ENCODE data around the gene COL28A1. TPM values are rescaled to one million over a fixed set of nuclear protein-coding genes. Genes with fewer than 3 reads are reported as not detected.

The COL28A1 gene
- total RNA-seq, 1 donor from 2014 or later = 0.60 TPM

DNA sequence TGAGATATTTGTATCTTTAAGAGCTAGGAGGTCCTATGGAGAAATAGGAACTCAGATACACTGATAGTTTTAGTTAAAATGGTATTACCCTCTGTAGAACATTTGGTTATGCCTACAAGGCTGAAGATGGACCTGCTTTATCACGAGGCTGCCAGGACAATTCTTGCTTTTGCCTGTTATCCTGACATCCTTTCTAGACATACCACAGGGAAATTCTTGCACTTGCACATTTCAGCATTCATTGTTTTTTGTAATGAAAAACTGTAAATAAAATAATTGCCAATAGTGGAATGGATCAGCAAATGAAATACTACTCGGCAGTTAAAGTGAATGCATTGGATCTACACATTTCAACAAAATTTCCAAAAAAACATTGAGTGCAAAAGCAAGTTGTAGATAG is 9.7 kb downstream of the COL28A1 start:
- Histone ChIP-seq H3K27me3 (no peaks in the 10 kb centered on the region), H3K4me2 (no peak overlapping the region), H3K27ac (no peak overlapping the region), H3F3A (ENCODE audit: low read depth) (no peaks in the 10 kb centered on the region), H3K9me3 (ENCODE audit: low read depth) (no peaks in the 10 kb centered on the region), H3K36me3 (no peaks in the 10 kb centered on the region), H3K4me3 (no peak overlapping the region), H3K9ac (no peak overlapping the region), H2AFZ (replicated peaks) (no peak overlapping the region), H3K79me2 (ENCODE audit: low read depth) (no peaks in the 10 kb centered on the region), H3K4me1 (peaks cover 13% of the 10 kb centered on the region), H4K20me1 (ENCODE audit: low read depth) (no peaks in the 10 kb centered on the region)
- H3K36me3 Mint-ChIP-seq = no peaks in the 10 kb centered on the region
- no peaks in the 10 kb centered on the region for H3K27me3 Mint-ChIP-seq (ENCODE audit: insufficient read depth, low read depth)
- H3K4me3 Mint-ChIP-seq = no peak overlapping the region
- H3K9me3 Mint-ChIP-seq = no peaks in the 10 kb centered on the region
- TF ChIP-seq, protein P1, sequence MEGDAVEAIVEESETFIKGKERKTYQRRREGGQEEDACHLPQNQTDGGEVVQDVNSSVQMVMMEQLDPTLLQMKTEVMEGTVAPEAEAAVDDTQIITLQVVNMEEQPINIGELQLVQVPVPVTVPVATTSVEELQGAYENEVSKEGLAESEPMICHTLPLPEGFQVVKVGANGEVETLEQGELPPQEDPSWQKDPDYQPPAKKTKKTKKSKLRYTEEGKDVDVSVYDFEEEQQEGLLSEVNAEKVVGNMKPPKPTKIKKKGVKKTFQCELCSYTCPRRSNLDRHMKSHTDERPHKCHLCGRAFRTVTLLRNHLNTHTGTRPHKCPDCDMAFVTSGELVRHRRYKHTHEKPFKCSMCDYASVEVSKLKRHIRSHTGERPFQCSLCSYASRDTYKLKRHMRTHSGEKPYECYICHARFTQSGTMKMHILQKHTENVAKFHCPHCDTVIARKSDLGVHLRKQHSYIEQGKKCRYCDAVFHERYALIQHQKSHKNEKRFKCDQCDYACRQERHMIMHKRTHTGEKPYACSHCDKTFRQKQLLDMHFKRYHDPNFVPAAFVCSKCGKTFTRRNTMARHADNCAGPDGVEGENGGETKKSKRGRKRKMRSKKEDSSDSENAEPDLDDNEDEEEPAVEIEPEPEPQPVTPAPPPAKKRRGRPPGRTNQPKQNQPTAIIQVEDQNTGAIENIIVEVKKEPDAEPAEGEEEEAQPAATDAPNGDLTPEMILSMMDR (IDR thresholded peaks at IDR 0.05) = no peak
- TF ChIP-seq EZH2phosphoT487 (IDR thresholded peaks at IDR 0.05) (no peak), EZH2 (IDR thresholded peaks at IDR 0.05) (no peak)
- no peak overlapping the region for H3K27ac Mint-ChIP-seq
- H3K4me1 Mint-ChIP-seq = peaks cover 3% of the 10 kb centered on the region
- DNase-seq (ENCODE audit: low spot score) = no peak

DNA sequence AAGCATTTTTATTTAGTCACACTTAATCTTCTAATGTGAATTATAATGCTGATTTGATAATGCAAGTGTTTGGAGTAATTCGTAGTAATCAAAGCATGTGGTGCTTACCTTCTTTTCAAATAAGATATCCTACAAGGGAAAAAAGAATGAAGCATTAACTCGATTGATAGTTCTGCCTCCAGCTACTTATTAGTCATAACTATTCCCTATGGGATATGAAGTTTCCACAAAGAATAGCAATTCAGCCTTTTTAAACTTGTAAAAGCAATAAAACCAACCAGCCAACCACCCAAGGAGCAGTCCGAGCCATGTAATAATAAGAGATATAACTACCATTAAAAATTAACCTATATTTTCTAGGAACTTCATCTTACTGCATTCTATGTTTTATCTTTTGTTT is 11.6 kb downstream of the COL28A1 start:
- Mint-ChIP-seq H3K4me3 (no peak overlapping the region), H3K9me3 (no peaks in the 10 kb centered on the region), H3K27ac (no peak overlapping the region), H3K27me3 (ENCODE audit: insufficient read depth, low read depth) (no peaks in the 10 kb centered on the region), H3K4me1 (no peaks in the 10 kb centered on the region), H3K36me3 (no peaks in the 10 kb centered on the region)
- H3F3A ChIP-seq (ENCODE audit: low read depth) = no peaks in the 10 kb centered on the region
- no peaks in the 10 kb centered on the region for H3K4me1 ChIP-seq
- no peaks in the 10 kb centered on the region for H3K9me3 ChIP-seq (ENCODE audit: low read depth)
- H2AFZ ChIP-seq (replicated peaks) = no peak overlapping the region
- H3K4me2 ChIP-seq = no peak overlapping the region
- no peak overlapping the region for H3K4me3 ChIP-seq
- H4K20me1 ChIP-seq (ENCODE audit: low read depth) = no peaks in the 10 kb centered on the region
- DNase-seq (ENCODE audit: low spot score) = no peak
- H3K27me3 ChIP-seq = no peaks in the 10 kb centered on the region
- no peak overlapping the region for H3K9ac ChIP-seq
- no peaks in the 10 kb centered on the region for H3K36me3 ChIP-seq
- TF ChIP-seq, protein P1 (IDR thresholded peaks at IDR 0.05) = no peak
- TF ChIP-seq EZH2phosphoT487 (IDR thresholded peaks at IDR 0.05) = no peak
- no peaks in the 10 kb centered on the region for H3K79me2 ChIP-seq (ENCODE audit: low read depth)
- H3K27ac ChIP-seq = no peak overlapping the region

DNA sequence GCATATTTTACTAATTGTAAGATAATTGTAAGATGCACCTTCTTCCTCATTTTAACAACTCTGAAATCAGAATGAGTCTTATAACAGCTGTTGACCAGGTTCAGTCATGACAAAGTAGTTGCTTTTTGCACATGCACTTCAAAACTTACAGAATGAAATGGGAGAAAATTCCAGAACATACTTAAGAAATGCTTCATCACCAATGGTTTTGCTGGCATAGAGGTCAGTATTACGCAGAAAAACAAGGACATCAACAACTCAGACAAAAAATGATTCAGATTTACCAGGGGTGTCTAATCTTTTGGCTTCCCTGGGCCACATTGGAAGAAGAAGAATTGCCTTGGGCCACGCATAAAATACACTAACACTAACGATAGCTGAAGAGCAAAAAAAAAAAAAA is 13.3 kb downstream of the COL28A1 start:
- Histone ChIP-seq H3K4me1 (no peaks in the 10 kb centered on the region), H3K79me2 (ENCODE audit: low read depth) (no peaks in the 10 kb centered on the region), H3K36me3 (no peaks in the 10 kb centered on the region), H3K4me3 (no peak overlapping the region), H3K27ac (no peak overlapping the region), H4K20me1 (ENCODE audit: low read depth) (no peaks in the 10 kb centered on the region), H3K4me2 (no peak overlapping the region), H3F3A (ENCODE audit: low read depth) (no peaks in the 10 kb centered on the region), H2AFZ (replicated peaks) (no peak overlapping the region), H3K9ac (no peak overlapping the region), H3K9me3 (ENCODE audit: low read depth) (no peaks in the 10 kb centered on the region), H3K27me3 (no peaks in the 10 kb centered on the region)
- Mint-ChIP-seq H3K27ac (no peak overlapping the region), H3K36me3 (no peaks in the 10 kb centered on the region), H3K4me1 (no peaks in the 10 kb centered on the region), H3K27me3 (ENCODE audit: insufficient read depth, low read depth) (no peaks in the 10 kb centered on the region), H3K9me3 (no peaks in the 10 kb centered on the region), H3K4me3 (no peak overlapping the region)
- TF ChIP-seq, protein P1 (IDR thresholded peaks at IDR 0.05) = no peak
- no peak for TF ChIP-seq EZH2 (IDR thresholded peaks at IDR 0.05)
- no peak for TF ChIP-seq EZH2phosphoT487 (IDR thresholded peaks at IDR 0.05)
- no peak for DNase-seq (ENCODE audit: low spot score)

DNA sequence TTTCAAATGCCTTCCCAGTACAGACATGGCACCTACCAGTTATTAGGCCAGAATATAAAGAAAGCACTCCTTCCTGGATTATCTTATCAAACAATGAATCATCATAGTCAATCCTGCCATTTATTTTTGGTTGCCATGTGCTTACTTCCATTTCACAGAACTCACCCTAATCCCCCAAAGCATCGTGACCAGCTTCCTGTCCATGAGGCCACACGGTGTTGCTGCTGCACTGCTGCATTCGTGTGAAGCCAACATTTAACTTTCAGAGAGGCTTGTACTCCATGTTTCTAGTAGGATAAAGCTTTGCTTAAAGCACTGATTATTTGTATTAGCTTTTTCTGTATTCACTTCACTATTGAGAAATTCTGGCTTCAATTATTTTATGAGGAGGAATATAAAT is 14.4 kb downstream of the COL28A1 start:
- Histone ChIP-seq H3K27ac (no peak overlapping the region), H2AFZ (replicated peaks) (no peak overlapping the region), H3K4me2 (no peak overlapping the region), H3K4me1 (no peaks in the 10 kb centered on the region), H4K20me1 (ENCODE audit: low read depth) (no peaks in the 10 kb centered on the region), H3K36me3 (no peaks in the 10 kb centered on the region), H3K4me3 (no peak overlapping the region), H3K9me3 (ENCODE audit: low read depth) (no peaks in the 10 kb centered on the region), H3K79me2 (ENCODE audit: low read depth) (no peaks in the 10 kb centered on the region), H3K9ac (no peak overlapping the region), H3K27me3 (no peaks in the 10 kb centered on the region), H3F3A (ENCODE audit: low read depth) (no peaks in the 10 kb centered on the region)
- H3K4me3 Mint-ChIP-seq = no peak overlapping the region
- H3K4me1 Mint-ChIP-seq = no peaks in the 10 kb centered on the region
- H3K27me3 Mint-ChIP-seq (ENCODE audit: insufficient read depth, low read depth) = no peaks in the 10 kb centered on the region
- TF ChIP-seq, protein P1 (IDR thresholded peaks at IDR 0.05) = no peak
- no peak for TF ChIP-seq EZH2 (IDR thresholded peaks at IDR 0.05)
- TF ChIP-seq EZH2phosphoT487 (IDR thresholded peaks at IDR 0.05) = no peak
- no peaks in the 10 kb centered on the region for H3K36me3 Mint-ChIP-seq
- no peak for DNase-seq (ENCODE audit: low spot score)
- no peak overlapping the region for H3K27ac Mint-ChIP-seq
- no peaks in the 10 kb centered on the region for H3K9me3 Mint-ChIP-seq

Measured in neural progenitor cell (in vitro differentiated cells).